Gastrocnemius medialis (tissue), 4 donors: ENCODE results near the gene ZNF354C. TPM values are rescaled to one million over a fixed set of nuclear protein-coding genes. Genes with fewer than 3 reads are reported as not detected.

Source experiments
- ATAC-seq, 2 donors: fragments of 150-250 bp; one replicate each; pipeline ENCODE4 v1.9.1; 2016
- DNase-seq, 2 donors: peaks; one replicate each; pipeline ENCODE4 v3.0.0-alpha.2; 2019
- H3K27ac ChIP-seq, 4 donors: fragments of 200-600 bp; sonication (generic); 1 replicate in 1 of 4; 2 replicates in 3 of 4; pipeline ENCODE4 v1.5.1; 2016 to 2018; ENCODE audit warnings: mild to moderate bottlenecking in 2 of 4, moderate library complexity in 1 of 4
- H3K27me3 ChIP-seq, 3 donors: fragments of 200-600 bp; sonication (generic) in 2 of 3; 1 replicate in 1 of 3; 2 replicates in 2 of 3; pipeline versions ENCODE4 v1.5.1 to v1.6.0; 2016 to 2019; ENCODE audit warnings: mild to moderate bottlenecking in 1 of 3, moderate library complexity in 1 of 3
- H3K36me3 ChIP-seq, 2 donors: fragments of 200-600 bp; sonication (generic) in 1 of 2; one replicate each; pipeline ENCODE4 v1.5.1; 2017 to 2018
- H3K4me1 ChIP-seq, 2 donors: fragments of 200-600 bp; sonication (generic) in 1 of 2; one replicate each; pipeline ENCODE4 v1.5.1; 2016 to 2017; ENCODE audit warnings: mild to moderate bottlenecking in 2 of 2
- H3K4me3 ChIP-seq, 4 donors: fragments of 200-600 bp; sonication (generic) in 3 of 4; 1 replicate in 1 of 4; 2 replicates in 3 of 4; pipeline ENCODE4 v1.5.1; 2016 to 2019; ENCODE audit warnings: mild to moderate bottlenecking in 2 of 4
- H3K9me3 ChIP-seq, 3 donors: fragments of 200-600 bp; sonication (generic) in 2 of 3; 1 replicate in 1 of 3; 2 replicates in 2 of 3; pipeline ENCODE4 v1.5.1; 2016 to 2019
- CTCF ChIP-seq, 5 experiments: fragments of 450-650 bp in 3 of 5; fragments of 200-600 bp in 2 of 5; sonication (generic) in 2 of 5; IDR thresholded peaks in 4 of 5; conservative IDR thresholded peaks in 1 of 5; 1 replicate in 4 of 5; 2 replicates in 1 of 5; pipeline ENCODE4 v1.5.1; 2016 to 2019; ENCODE audit warnings: antibody characterized with exemption in 5 of 5, mild to moderate bottlenecking in 3 of 5, moderate library complexity in 3 of 5
- POLR2A ChIP-seq, 2 donors: fragments of 450-650 bp; IDR thresholded peaks; one replicate each; pipeline ENCODE4 v1.6.1; 2017; ENCODE audit warnings: antibody characterized with exemption in 2 of 2, mild to moderate bottlenecking in 2 of 2, moderate library complexity in 2 of 2
- in situ Hi-C, 4 donors: fragments of 200-750 bp; cut with MboI; loops; one replicate each; pipeline versions ENCODE4 v1.15.0 to v1.8.0; 2017; ENCODE audit warnings: low sequenced_read_pairs in 4 of 4
- intact Hi-C: fragments of 100-400 bp; cut with DNase I; formaldehyde crosslinking; loops from one replicate; pipeline ENCODE4 v1.15.1; 2023; ENCODE audit warnings: low total_unique reads
- total RNA-seq, 4 donors: library from RNA; depleted of rRNA; stranded (reverse); fragments of >200 nt; gene quantifications; one replicate each; pipeline versions ENCODE4 v1.1.0 to v1.2.3, GENCODE V29; 2016

Gene ZNF354C
- total RNA-seq, 4 donors from 2014 or later: 1.6 to 3.5 (median 2.3) TPM

- DNase-seq (no peak), ATAC-seq (no peak)
- no peaks in the 10 kb centered on the region for H3K4me1 ChIP-seq
- intact Hi-C loops (no loop called here), in situ Hi-C loops (no loop called here)
- H3K27ac ChIP-seq: no peak overlapping the region
- H3K9me3 ChIP-seq: no peaks in the 10 kb centered on the region
- no peaks in the 10 kb centered on the region for H3K36me3 ChIP-seq
- TF ChIP-seq CTCF (IDR thresholded peaks at IDR 0.05 in 4 of 5, conservative IDR thresholded peaks at IDR 0.05 in 1 of 5) (no peak), POLR2A (IDR thresholded peaks at IDR 0.05) (no peak)
- H3K27me3 ChIP-seq: no peaks in the 10 kb centered on the region
- H3K4me3 ChIP-seq: no peak overlapping the region
Measured at GRCh38 chr5:179122411-179123108, 62.4 kb downstream of the ZNF354C start.

GRCh38 chr5:179123109-179123426 lies 62.9 kb downstream of the ZNF354C start:
- no peak for ATAC-seq
- Histone ChIP-seq H3K27me3 (no peaks in the 10 kb centered on the region), H3K9me3 (no peaks in the 10 kb centered on the region), H3K4me1 (no peaks in the 10 kb centered on the region), H3K27ac (no peak overlapping the region), H3K4me3 (no peak overlapping the region), H3K36me3 (no peaks in the 10 kb centered on the region)
- DNase-seq: no peak
- intact Hi-C loops: no loop called here
- in situ Hi-C loops: no loop called here
- TF ChIP-seq POLR2A (IDR thresholded peaks at IDR 0.05) (no peak), CTCF (IDR thresholded peaks at IDR 0.05 in 4 of 5, conservative IDR thresholded peaks at IDR 0.05 in 1 of 5) (no peak)

- TF ChIP-seq CTCF (IDR thresholded peaks at IDR 0.05 in 4 of 5, conservative IDR thresholded peaks at IDR 0.05 in 1 of 5) (no peak), POLR2A (IDR thresholded peaks at IDR 0.05) (no peak)
- H3K9me3 ChIP-seq: no peaks in the 10 kb centered on the region
- no peak for ATAC-seq
- DNase-seq: no peak
- no peaks in the 10 kb centered on the region for H3K36me3 ChIP-seq
- intact Hi-C loops: no loop called here
- in situ Hi-C loops: no loop called here
- no peaks in the 10 kb centered on the region for H3K4me1 ChIP-seq
- H3K27me3 ChIP-seq: no peaks in the 10 kb centered on the region
- H3K4me3 ChIP-seq: no peak overlapping the region
- H3K27ac ChIP-seq: no peak overlapping the region
Measured at GRCh38 chr5:179123491-179124272, 63.5 kb downstream of the ZNF354C start.

GRCh38 chr5:179124273-179124852 lies 64.2 kb downstream of the ZNF354C start:
- no peaks in the 10 kb centered on the region for H3K36me3 ChIP-seq
- ATAC-seq (no peak), DNase-seq (no peak)
- no peaks in the 10 kb centered on the region for H3K27me3 ChIP-seq
- H3K9me3 ChIP-seq: no peaks in the 10 kb centered on the region
- in situ Hi-C loops (no loop called here), intact Hi-C loops (no loop called here)
- no peak overlapping the region for H3K27ac ChIP-seq
- TF ChIP-seq CTCF (IDR thresholded peaks at IDR 0.05 in 4 of 5, conservative IDR thresholded peaks at IDR 0.05 in 1 of 5) (no peak), POLR2A (IDR thresholded peaks at IDR 0.05) (no peak)
- no peaks in the 10 kb centered on the region for H3K4me1 ChIP-seq
- no peak overlapping the region for H3K4me3 ChIP-seq
